CD4-positive, alpha-beta memory T cell (primary cell): ENCODE measurements around the gene VEGFA. TPM values are rescaled to one million over a fixed set of nuclear protein-coding genes. Genes with fewer than 3 reads are reported as not detected.

ENCODE experiments used
- CTCF ChIA-PET: fragments of 350-600 bp; sonication (Branson Sonifier 250); formaldehyde crosslinking; loops from one replicate; lab custom pipeline; 2021; ENCODE audit warnings: inconsistent platforms; ENCODE audit not compliant: partially characterized antibody; lab: Charles Lee
- POLR2A ChIA-PET: fragments of 350-600 bp; sonication (Branson Sonifier 250); formaldehyde crosslinking; loops from one replicate; lab custom pipeline; 2021; ENCODE audit not compliant: partially characterized antibody; lab: Charles Lee
- DNase-seq, 5 donors: peaks; one replicate each; pipeline versions ENCODE4 v3.0.0 to v3.0.0-alpha.2; 2020 to 2022; ENCODE audit warnings: mixed read lengths in 1 of 5
- H3K27ac ChIP-seq: one replicate; pipeline ENCODE4 v1.7.0; 2013; ENCODE audit warnings: low read depth, low read length
- H3K27me3 ChIP-seq: 2 replicates; pipeline ENCODE4 v1.7.0; 2013; ENCODE audit warnings: mild to moderate bottlenecking, low read length, moderate library complexity; ENCODE audit not compliant: insufficient read depth
- H3K36me3 ChIP-seq: 2 replicates; pipeline ENCODE4 v1.7.0; 2013; ENCODE audit warnings: mild to moderate bottlenecking, low read length, moderate library complexity; ENCODE audit not compliant: insufficient read depth
- H3K4me1 ChIP-seq: 2 replicates; pipeline ENCODE4 v1.7.0; 2013; ENCODE audit warnings: mild to moderate bottlenecking, low read length, moderate library complexity; ENCODE audit not compliant: insufficient read depth
- H3K4me3 ChIP-seq, 2 donors: one replicate each; pipeline ENCODE4 v1.7.0; 2013; ENCODE audit warnings: low read length in 2 of 2, mild to moderate bottlenecking in 1 of 2
- H3K9me3 ChIP-seq, 2 donors: one replicate each; pipeline ENCODE4 v1.7.0; 2013; ENCODE audit warnings: low read length in 2 of 2, control low read depth in 1 of 2; ENCODE audit not compliant: control insufficient read depth in 1 of 2
- H3K27ac Mint-ChIP-seq, 7 donors: one replicate each; pipeline ENCODE4 v1.8.0; 2020 to 2021; ENCODE audit warnings: mixed read lengths in 7 of 7, mild to moderate bottlenecking in 6 of 7, inconsistent platforms in 3 of 7, moderate library complexity in 3 of 7
- H3K27me3 Mint-ChIP-seq, 2 donors: one replicate each; pipeline ENCODE4 v1.8.0; 2020 to 2021; ENCODE audit warnings: mixed read lengths in 2 of 2
- H3K36me3 Mint-ChIP-seq, 2 donors: one replicate each; pipeline ENCODE4 v1.8.0; 2020 to 2021; ENCODE audit warnings: mixed read lengths in 2 of 2, inconsistent platforms in 1 of 2, mild to moderate bottlenecking in 1 of 2
- H3K4me1 Mint-ChIP-seq, 4 donors: one replicate each; pipeline ENCODE4 v1.8.0; 2020 to 2021; ENCODE audit warnings: mixed read lengths in 4 of 4, mild to moderate bottlenecking in 1 of 4
- H3K4me3 Mint-ChIP-seq, 8 donors: one replicate each; pipeline ENCODE4 v1.8.0; 2020 to 2021; ENCODE audit warnings: mixed read lengths in 8 of 8, mild to moderate bottlenecking in 7 of 8, moderate library complexity in 6 of 8, inconsistent platforms in 3 of 8
- H3K9me3 Mint-ChIP-seq, 8 donors: one replicate each; pipeline ENCODE4 v1.8.0; 2020 to 2021; ENCODE audit warnings: mixed read lengths in 8 of 8, mild to moderate bottlenecking in 5 of 8, inconsistent platforms in 3 of 8, moderate library complexity in 1 of 8
- intact Hi-C: fragments of 100-400 bp; cut with micrococcal nuclease; formaldehyde crosslinking; loops from one replicate; pipeline ENCODE4 v1.15.1; 2023
- polyA plus RNA-seq, 2 donors: library from polyadenylated mRNA; unstranded; fragments of 300-500 nt; fragmentation: Illumina TruSeq; gene quantifications; one replicate each; pipeline ENCODE4 v1.2.3, GENCODE V29; 2021
- total RNA-seq, 2 experiments: library from RNA; stranded (reverse); gene quantifications; one replicate each; pipeline ENCODE4 v1.2.3, GENCODE V29; 2021

Gene VEGFA
- total and polyA plus RNA-seq, 4 experiments from 2014 or later = 0.29 to 1.1 TPM; not detected in 2

GRCh38 chr6:43804550-43805223, 34.7 kb downstream of the VEGFA start:
- Histone ChIP-seq H3K27me3 (no peaks in the 10 kb centered on the region), H3K27ac (no peak overlapping the region), H3K4me1 (peaks cover 11% of the 10 kb centered on the region), H3K9me3 (no peaks in the 10 kb centered on the region), H3K36me3 (no peaks in the 10 kb centered on the region), H3K4me3 (no peak overlapping the region)
- H3K36me3 Mint-ChIP-seq = no peaks in the 10 kb centered on the region
- DNase-seq = no peak
- H3K27me3 Mint-ChIP-seq = peaks cover 2 to 5% of the 10 kb centered on the region in 2 donors
- H3K4me1 Mint-ChIP-seq = peaks cover 0 to 5% (median 0%) of the 10 kb centered on the region in 4 donors
- intact Hi-C loops = no loop called here
- ChIA-PET CTCF (no interaction called here), POLR2A (no interaction called here)
- no peaks in the 10 kb centered on the region for H3K9me3 Mint-ChIP-seq
- H3K27ac Mint-ChIP-seq = no peak overlapping the region
- no peak overlapping the region for H3K4me3 Mint-ChIP-seq

GRCh38 chr6:43805699-43806042, 35.7 kb downstream of the VEGFA start:
- Mint-ChIP-seq H3K9me3 (no peaks in the 10 kb centered on the region), H3K4me1 (no peaks in the 10 kb centered on the region), H3K36me3 (no peaks in the 10 kb centered on the region), H3K27me3 (peaks cover 2 to 5% of the 10 kb centered on the region in 2 donors), H3K27ac (no peak overlapping the region), H3K4me3 (no peak overlapping the region)
- no peak overlapping the region for H3K27ac ChIP-seq
- no peaks in the 10 kb centered on the region for H3K9me3 ChIP-seq
- ChIA-PET POLR2A (no interaction called here), CTCF (interaction anchor here (1.2 kb wide), 1 partner anchor 10 kb away, joined by 3 read pairs; no protein-coding TSS in a partner anchor)
- H3K36me3 ChIP-seq = no peaks in the 10 kb centered on the region
- no peak overlapping the region for H3K4me3 ChIP-seq
- peaks cover 4% of the 10 kb centered on the region for H3K4me1 ChIP-seq
- no peaks in the 10 kb centered on the region for H3K27me3 ChIP-seq
- DNase-seq = no peak
- intact Hi-C loops = no loop called here

GRCh38 chr6:43806043-43806757, 36.2 kb downstream of the VEGFA start:
- ChIA-PET CTCF (interaction anchor here (1.2 kb wide), 1 partner anchor 10 kb away, joined by 3 read pairs; no protein-coding TSS in a partner anchor), POLR2A (no interaction called here)
- H3K27ac Mint-ChIP-seq = no peak overlapping the region
- intact Hi-C loops = no loop called here
- no peaks in the 10 kb centered on the region for H3K27me3 ChIP-seq
- H3K36me3 ChIP-seq = no peaks in the 10 kb centered on the region
- no peaks in the 10 kb centered on the region for H3K9me3 ChIP-seq
- H3K4me1 ChIP-seq = peaks cover 4% of the 10 kb centered on the region
- no peaks in the 10 kb centered on the region for H3K9me3 Mint-ChIP-seq
- H3K4me3 ChIP-seq = no peak overlapping the region
- H3K27ac ChIP-seq = no peak overlapping the region
- no peak overlapping the region for H3K4me3 Mint-ChIP-seq
- no peak for DNase-seq
- no peaks in the 10 kb centered on the region for H3K36me3 Mint-ChIP-seq
- peaks cover 2 to 5% of the 10 kb centered on the region in 2 donors for H3K27me3 Mint-ChIP-seq
- H3K4me1 Mint-ChIP-seq = no peaks in the 10 kb centered on the region

- Histone ChIP-seq H3K4me3 (no peak overlapping the region), H3K27me3 (no peaks in the 10 kb centered on the region), H3K9me3 (no peaks in the 10 kb centered on the region), H3K4me1 (peaks cover 4% of the 10 kb centered on the region), H3K27ac (no peak overlapping the region), H3K36me3 (no peaks in the 10 kb centered on the region)
- no peak overlapping the region for H3K27ac Mint-ChIP-seq
- ChIA-PET CTCF (interaction anchor here (1.2 kb wide), 2 partner anchors 9 to 10 kb away, joined by 3 to 4 read pairs; no protein-coding TSS in a partner anchor), POLR2A (no interaction called here)
- H3K4me1 Mint-ChIP-seq = no peaks in the 10 kb centered on the region
- intact Hi-C loops = no loop called here
- DNase-seq = no peak
- no peak overlapping the region for H3K4me3 Mint-ChIP-seq
- H3K36me3 Mint-ChIP-seq = no peaks in the 10 kb centered on the region
- H3K27me3 Mint-ChIP-seq = peaks cover 2 to 5% of the 10 kb centered on the region in 2 donors
- H3K9me3 Mint-ChIP-seq = no peaks in the 10 kb centered on the region
Measured at GRCh38 chr6:43806758-43807227, 36.8 kb downstream of the VEGFA start.

GRCh38 chr6:43807228-43808061, 37.4 kb downstream of the VEGFA start:
- no peaks in the 10 kb centered on the region for H3K27me3 ChIP-seq
- H3K36me3 ChIP-seq = no peaks in the 10 kb centered on the region
- Mint-ChIP-seq H3K4me1 (no peaks in the 10 kb centered on the region), H3K4me3 (peak overlapping the region in 1 of 8 donors; percentile 11), H3K9me3 (no peaks in the 10 kb centered on the region), H3K36me3 (no peaks in the 10 kb centered on the region), H3K27me3 (peaks cover 2 to 5% of the 10 kb centered on the region in 2 donors), H3K27ac (no peak overlapping the region)
- ChIA-PET CTCF (interaction anchor here (1.2 kb wide), 1 partner anchor 9 kb away, joined by 4 read pairs; no protein-coding TSS in a partner anchor), POLR2A (no interaction called here)
- no peaks in the 10 kb centered on the region for H3K9me3 ChIP-seq
- no peak overlapping the region for H3K4me3 ChIP-seq
- peaks cover 4% of the 10 kb centered on the region for H3K4me1 ChIP-seq
- intact Hi-C loops = no loop called here
- no peak overlapping the region for H3K27ac ChIP-seq
- no peak for DNase-seq

GRCh38 chr6:43808412-43808811, 38.4 kb downstream of the VEGFA start:
- H3K4me3 Mint-ChIP-seq = no peak overlapping the region
- H3K27me3 Mint-ChIP-seq = peaks cover 2 to 5% of the 10 kb centered on the region in 2 donors
- Histone ChIP-seq H3K4me3 (no peak overlapping the region), H3K36me3 (no peaks in the 10 kb centered on the region), H3K27me3 (no peaks in the 10 kb centered on the region), H3K9me3 (no peaks in the 10 kb centered on the region), H3K4me1 (peaks cover 5% of the 10 kb centered on the region), H3K27ac (no peak overlapping the region)
- no peak overlapping the region for H3K27ac Mint-ChIP-seq
- no peak for DNase-seq
- ChIA-PET CTCF (no interaction called here), POLR2A (no interaction called here)
- intact Hi-C loops = no loop called here
- no peaks in the 10 kb centered on the region for H3K36me3 Mint-ChIP-seq
- H3K9me3 Mint-ChIP-seq = no peaks in the 10 kb centered on the region
- peaks cover 0 to 5% (median 2%) of the 10 kb centered on the region in 4 donors for H3K4me1 Mint-ChIP-seq
